Skeletal muscle tissue (tissue), 1 donor: ENCODE results near the gene TIMELESS. TPM values are rescaled to one million over a fixed set of nuclear protein-coding genes. Genes with fewer than 3 reads are reported as not detected.

Source experiments
- total RNA-seq: library from RNA; depleted of rRNA; stranded (reverse); fragments of >200 nt; gene quantifications from one replicate; pipeline ENCODE4 v1.2.3, GENCODE V29; 2014

TIMELESS gene
- total RNA-seq, 1 donor from 2014 or later: 5.2 TPM

Other genes with a start within 250 kb of the TIMELESS start
- 30.8 TPM for gene RNF41, start 227.5 kb downstream of the TIMELESS start, total RNA-seq
- gene NABP2, start 225.1 kb downstream of the TIMELESS start, total RNA-seq: 14.1 TPM
- gene SLC39A5, start 219.4 kb downstream of the TIMELESS start, total RNA-seq: not detected
- 6.8 TPM for gene ANKRD52, start 191.0 kb downstream of the TIMELESS start, total RNA-seq
- gene COQ10A, start 182.5 kb downstream of the TIMELESS start, total RNA-seq: 12.0 TPM
- 137 TPM for gene CS, start 149.1 kb downstream of the TIMELESS start, total RNA-seq
- 25.1 TPM for gene CNPY2, start 133.4 kb downstream of the TIMELESS start, total RNA-seq
- gene PAN2, start 115.4 kb downstream of the TIMELESS start, total RNA-seq: 19.3 TPM
- not detected for gene IL23A, start 110.5 kb downstream of the TIMELESS start, total RNA-seq
- gene STAT2, start 89.3 kb downstream of the TIMELESS start, total RNA-seq: 85.6 TPM
- gene APOF, start 86.6 kb downstream of the TIMELESS start, total RNA-seq: not detected
- gene MIP, start 5.2 kb upstream of the TIMELESS start, total RNA-seq: not detected
- gene SPRYD4, start 19.2 kb upstream of the TIMELESS start, total RNA-seq: 2.1 TPM
- gene GLS2, start 38.7 kb upstream of the TIMELESS start, total RNA-seq: not detected
- 12.5 TPM for gene RBMS2, start 72.4 kb upstream of the TIMELESS start, total RNA-seq
- 18.8 TPM for gene BAZ2A, start 180.9 kb upstream of the TIMELESS start, total RNA-seq
- 580 TPM for gene ATP5F1B, start 196.6 kb upstream of the TIMELESS start, total RNA-seq
- gene PTGES3, start 238.9 kb upstream of the TIMELESS start, total RNA-seq: 85.1 TPM